ENCODE measurements around the gene THOC6. TPM values are rescaled to one million over a fixed set of nuclear protein-coding genes. Genes with fewer than 3 reads are reported as not detected.

Gene THOC6
- total and polyA plus RNA-seq, 2 experiments from 2014 or later = 71.4 to 90.6 TPM

DNA sequence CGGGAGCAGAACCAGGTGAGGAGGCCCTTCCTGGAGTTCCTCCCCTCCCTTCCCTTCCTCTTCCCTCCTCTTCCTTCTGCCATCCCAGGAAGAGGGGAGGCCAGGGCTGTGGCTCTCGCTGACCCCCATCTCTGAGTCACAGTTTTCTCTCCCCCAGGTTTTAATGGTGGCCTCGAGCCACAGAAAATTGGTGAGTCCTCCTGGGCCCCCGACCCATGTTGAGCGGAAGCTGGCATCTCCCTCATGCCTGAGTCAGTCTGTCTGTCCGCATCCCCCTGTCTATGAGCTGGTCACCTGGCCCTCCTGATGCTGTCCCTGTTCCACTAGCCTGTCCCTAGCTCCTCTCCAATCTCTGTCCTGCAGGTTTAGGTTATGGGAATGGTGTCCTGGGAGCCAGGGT, 23.9 kb upstream of the THOC6 start:
- no peaks in the 10 kb centered on the region for H3K27me3 ChIP-seq (ENCODE audit: insufficient read depth)
- no peak overlapping the region for H3K4me2 ChIP-seq
- H3K4me1 ChIP-seq (ENCODE audit: insufficient read depth) = peaks cover 5% of the 10 kb centered on the region; the same call in 1 of the 2 replicates
- peaks cover 4% of the 10 kb centered on the region; the same call in 1 of the 3 replicates for H3K36me3 Mint-ChIP-seq (ENCODE audit: low read depth)
- ATAC-seq (no peak), DNase-seq (ENCODE audit: low spot score) (no peak)
- no peak overlapping the region for H3K27ac ChIP-seq (ENCODE audit: low read depth)
- H3K27me3 Mint-ChIP-seq (ENCODE audit: insufficient read depth, low read depth, poor library complexity) = peaks cover 3% of the 10 kb centered on the region
- TF ChIP-seq, protein P1, sequence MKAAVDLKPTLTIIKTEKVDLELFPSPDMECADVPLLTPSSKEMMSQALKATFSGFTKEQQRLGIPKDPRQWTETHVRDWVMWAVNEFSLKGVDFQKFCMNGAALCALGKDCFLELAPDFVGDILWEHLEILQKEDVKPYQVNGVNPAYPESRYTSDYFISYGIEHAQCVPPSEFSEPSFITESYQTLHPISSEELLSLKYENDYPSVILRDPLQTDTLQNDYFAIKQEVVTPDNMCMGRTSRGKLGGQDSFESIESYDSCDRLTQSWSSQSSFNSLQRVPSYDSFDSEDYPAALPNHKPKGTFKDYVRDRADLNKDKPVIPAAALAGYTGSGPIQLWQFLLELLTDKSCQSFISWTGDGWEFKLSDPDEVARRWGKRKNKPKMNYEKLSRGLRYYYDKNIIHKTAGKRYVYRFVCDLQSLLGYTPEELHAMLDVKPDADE (IDR thresholded peaks at IDR 0.05) = no peak
- TF ChIP-seq EZH2 (IDR thresholded peaks at IDR 0.05; ENCODE audit: low read depth, unreplicated experiment) (no peak), STAT1 (IDR thresholded peaks at IDR 0.05; ENCODE audit: unreplicated experiment) (no peak), JUNB (IDR thresholded peaks at IDR 0.05; ENCODE audit: unreplicated experiment) (no peak)
- H3K9me3 Mint-ChIP-seq = no peaks in the 10 kb centered on the region
- peaks cover 12% of the 10 kb centered on the region; the same call in 2 of the 3 replicates for H3K4me1 Mint-ChIP-seq
- no peak overlapping the region; the same call in 2 of the 3 replicates for H3K4me3 Mint-ChIP-seq
- H3K36me3 ChIP-seq (ENCODE audit: insufficient read depth) = no peaks in the 10 kb centered on the region
- no peaks in the 10 kb centered on the region for H3K79me2 ChIP-seq (replicated peaks; ENCODE audit: insufficient read depth)
- no peaks in the 10 kb centered on the region for H3K9me2 ChIP-seq (ENCODE audit: insufficient read depth)
- H3F3A ChIP-seq (replicated peaks; ENCODE audit: low read depth) = no peaks in the 10 kb centered on the region; the same call in 1 of the 2 replicates
- H4K20me1 ChIP-seq (replicated peaks; ENCODE audit: insufficient read depth) = no peaks in the 10 kb centered on the region
- H3K4me3 ChIP-seq = no peak overlapping the region
- H3K27ac Mint-ChIP-seq = no peak overlapping the region
- no peak overlapping the region for H2AFZ ChIP-seq

DNA sequence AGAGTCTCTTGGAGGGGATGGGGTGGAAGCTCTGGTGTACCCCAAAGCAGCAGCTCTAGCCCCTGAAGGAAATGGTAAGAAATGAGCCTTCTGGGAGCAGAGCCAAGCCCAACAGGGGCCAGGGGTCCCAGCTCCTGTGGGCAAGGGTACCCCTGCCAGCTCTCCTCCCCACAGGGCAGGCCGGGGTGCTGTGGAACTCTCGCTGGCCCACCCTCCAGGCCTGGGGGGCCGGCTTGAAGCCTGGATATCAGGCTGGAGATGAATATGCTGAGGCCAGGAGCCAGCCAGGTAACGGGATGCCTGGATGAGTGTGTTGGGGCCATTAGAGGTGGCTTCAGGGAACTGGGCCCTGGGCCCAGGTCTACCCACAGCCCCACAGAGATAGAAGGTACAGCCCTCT, 23.3 kb upstream of the THOC6 start:
- peaks cover 4% of the 10 kb centered on the region; the same call in 1 of the 3 replicates for H3K36me3 Mint-ChIP-seq (ENCODE audit: low read depth)
- H3F3A ChIP-seq (replicated peaks; ENCODE audit: low read depth) = no peaks in the 10 kb centered on the region; the same call in 1 of the 2 replicates
- ATAC-seq (no peak), DNase-seq (ENCODE audit: low spot score) (no peak)
- H3K4me1 ChIP-seq (ENCODE audit: insufficient read depth) = peaks cover 8% of the 10 kb centered on the region
- no peak overlapping the region for H3K27ac Mint-ChIP-seq
- no peaks in the 10 kb centered on the region for H4K20me1 ChIP-seq (replicated peaks; ENCODE audit: insufficient read depth)
- H3K9me2 ChIP-seq (ENCODE audit: insufficient read depth) = no peaks in the 10 kb centered on the region
- H3K36me3 ChIP-seq (ENCODE audit: insufficient read depth) = no peaks in the 10 kb centered on the region
- H3K27me3 ChIP-seq (ENCODE audit: insufficient read depth) = no peaks in the 10 kb centered on the region
- no peaks in the 10 kb centered on the region for H3K9me3 Mint-ChIP-seq
- no peak overlapping the region for H3K4me2 ChIP-seq
- H3K4me1 Mint-ChIP-seq = peaks cover 12% of the 10 kb centered on the region; the same call in 2 of the 3 replicates
- no peak overlapping the region for H2AFZ ChIP-seq
- no peak overlapping the region for H3K27ac ChIP-seq (ENCODE audit: low read depth)
- no peaks in the 10 kb centered on the region for H3K79me2 ChIP-seq (replicated peaks; ENCODE audit: insufficient read depth)
- H3K4me3 ChIP-seq = no peak overlapping the region
- H3K27me3 Mint-ChIP-seq (ENCODE audit: insufficient read depth, low read depth, poor library complexity) = peaks cover 5% of the 10 kb centered on the region
- no peak overlapping the region for H3K4me3 Mint-ChIP-seq
- TF ChIP-seq EZH2 (IDR thresholded peaks at IDR 0.05; ENCODE audit: low read depth, unreplicated experiment) (no peak), EZH2phosphoT487 (IDR thresholded peaks at IDR 0.05; ENCODE audit: unreplicated experiment) (no peak), ZNF114 (CRISPR knock-in tag; IDR thresholded peaks at IDR 0.05) (no peak), POLR2AphosphoS5 (IDR thresholded peaks at IDR 0.05; ENCODE audit: low read depth) (no peak)
- TF ChIP-seq, protein P2, sequence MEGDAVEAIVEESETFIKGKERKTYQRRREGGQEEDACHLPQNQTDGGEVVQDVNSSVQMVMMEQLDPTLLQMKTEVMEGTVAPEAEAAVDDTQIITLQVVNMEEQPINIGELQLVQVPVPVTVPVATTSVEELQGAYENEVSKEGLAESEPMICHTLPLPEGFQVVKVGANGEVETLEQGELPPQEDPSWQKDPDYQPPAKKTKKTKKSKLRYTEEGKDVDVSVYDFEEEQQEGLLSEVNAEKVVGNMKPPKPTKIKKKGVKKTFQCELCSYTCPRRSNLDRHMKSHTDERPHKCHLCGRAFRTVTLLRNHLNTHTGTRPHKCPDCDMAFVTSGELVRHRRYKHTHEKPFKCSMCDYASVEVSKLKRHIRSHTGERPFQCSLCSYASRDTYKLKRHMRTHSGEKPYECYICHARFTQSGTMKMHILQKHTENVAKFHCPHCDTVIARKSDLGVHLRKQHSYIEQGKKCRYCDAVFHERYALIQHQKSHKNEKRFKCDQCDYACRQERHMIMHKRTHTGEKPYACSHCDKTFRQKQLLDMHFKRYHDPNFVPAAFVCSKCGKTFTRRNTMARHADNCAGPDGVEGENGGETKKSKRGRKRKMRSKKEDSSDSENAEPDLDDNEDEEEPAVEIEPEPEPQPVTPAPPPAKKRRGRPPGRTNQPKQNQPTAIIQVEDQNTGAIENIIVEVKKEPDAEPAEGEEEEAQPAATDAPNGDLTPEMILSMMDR (conservative IDR thresholded peaks at IDR 0.05; ENCODE audit: low read depth in 2 of 2) = no peak
- TF ChIP-seq, protein P3, sequence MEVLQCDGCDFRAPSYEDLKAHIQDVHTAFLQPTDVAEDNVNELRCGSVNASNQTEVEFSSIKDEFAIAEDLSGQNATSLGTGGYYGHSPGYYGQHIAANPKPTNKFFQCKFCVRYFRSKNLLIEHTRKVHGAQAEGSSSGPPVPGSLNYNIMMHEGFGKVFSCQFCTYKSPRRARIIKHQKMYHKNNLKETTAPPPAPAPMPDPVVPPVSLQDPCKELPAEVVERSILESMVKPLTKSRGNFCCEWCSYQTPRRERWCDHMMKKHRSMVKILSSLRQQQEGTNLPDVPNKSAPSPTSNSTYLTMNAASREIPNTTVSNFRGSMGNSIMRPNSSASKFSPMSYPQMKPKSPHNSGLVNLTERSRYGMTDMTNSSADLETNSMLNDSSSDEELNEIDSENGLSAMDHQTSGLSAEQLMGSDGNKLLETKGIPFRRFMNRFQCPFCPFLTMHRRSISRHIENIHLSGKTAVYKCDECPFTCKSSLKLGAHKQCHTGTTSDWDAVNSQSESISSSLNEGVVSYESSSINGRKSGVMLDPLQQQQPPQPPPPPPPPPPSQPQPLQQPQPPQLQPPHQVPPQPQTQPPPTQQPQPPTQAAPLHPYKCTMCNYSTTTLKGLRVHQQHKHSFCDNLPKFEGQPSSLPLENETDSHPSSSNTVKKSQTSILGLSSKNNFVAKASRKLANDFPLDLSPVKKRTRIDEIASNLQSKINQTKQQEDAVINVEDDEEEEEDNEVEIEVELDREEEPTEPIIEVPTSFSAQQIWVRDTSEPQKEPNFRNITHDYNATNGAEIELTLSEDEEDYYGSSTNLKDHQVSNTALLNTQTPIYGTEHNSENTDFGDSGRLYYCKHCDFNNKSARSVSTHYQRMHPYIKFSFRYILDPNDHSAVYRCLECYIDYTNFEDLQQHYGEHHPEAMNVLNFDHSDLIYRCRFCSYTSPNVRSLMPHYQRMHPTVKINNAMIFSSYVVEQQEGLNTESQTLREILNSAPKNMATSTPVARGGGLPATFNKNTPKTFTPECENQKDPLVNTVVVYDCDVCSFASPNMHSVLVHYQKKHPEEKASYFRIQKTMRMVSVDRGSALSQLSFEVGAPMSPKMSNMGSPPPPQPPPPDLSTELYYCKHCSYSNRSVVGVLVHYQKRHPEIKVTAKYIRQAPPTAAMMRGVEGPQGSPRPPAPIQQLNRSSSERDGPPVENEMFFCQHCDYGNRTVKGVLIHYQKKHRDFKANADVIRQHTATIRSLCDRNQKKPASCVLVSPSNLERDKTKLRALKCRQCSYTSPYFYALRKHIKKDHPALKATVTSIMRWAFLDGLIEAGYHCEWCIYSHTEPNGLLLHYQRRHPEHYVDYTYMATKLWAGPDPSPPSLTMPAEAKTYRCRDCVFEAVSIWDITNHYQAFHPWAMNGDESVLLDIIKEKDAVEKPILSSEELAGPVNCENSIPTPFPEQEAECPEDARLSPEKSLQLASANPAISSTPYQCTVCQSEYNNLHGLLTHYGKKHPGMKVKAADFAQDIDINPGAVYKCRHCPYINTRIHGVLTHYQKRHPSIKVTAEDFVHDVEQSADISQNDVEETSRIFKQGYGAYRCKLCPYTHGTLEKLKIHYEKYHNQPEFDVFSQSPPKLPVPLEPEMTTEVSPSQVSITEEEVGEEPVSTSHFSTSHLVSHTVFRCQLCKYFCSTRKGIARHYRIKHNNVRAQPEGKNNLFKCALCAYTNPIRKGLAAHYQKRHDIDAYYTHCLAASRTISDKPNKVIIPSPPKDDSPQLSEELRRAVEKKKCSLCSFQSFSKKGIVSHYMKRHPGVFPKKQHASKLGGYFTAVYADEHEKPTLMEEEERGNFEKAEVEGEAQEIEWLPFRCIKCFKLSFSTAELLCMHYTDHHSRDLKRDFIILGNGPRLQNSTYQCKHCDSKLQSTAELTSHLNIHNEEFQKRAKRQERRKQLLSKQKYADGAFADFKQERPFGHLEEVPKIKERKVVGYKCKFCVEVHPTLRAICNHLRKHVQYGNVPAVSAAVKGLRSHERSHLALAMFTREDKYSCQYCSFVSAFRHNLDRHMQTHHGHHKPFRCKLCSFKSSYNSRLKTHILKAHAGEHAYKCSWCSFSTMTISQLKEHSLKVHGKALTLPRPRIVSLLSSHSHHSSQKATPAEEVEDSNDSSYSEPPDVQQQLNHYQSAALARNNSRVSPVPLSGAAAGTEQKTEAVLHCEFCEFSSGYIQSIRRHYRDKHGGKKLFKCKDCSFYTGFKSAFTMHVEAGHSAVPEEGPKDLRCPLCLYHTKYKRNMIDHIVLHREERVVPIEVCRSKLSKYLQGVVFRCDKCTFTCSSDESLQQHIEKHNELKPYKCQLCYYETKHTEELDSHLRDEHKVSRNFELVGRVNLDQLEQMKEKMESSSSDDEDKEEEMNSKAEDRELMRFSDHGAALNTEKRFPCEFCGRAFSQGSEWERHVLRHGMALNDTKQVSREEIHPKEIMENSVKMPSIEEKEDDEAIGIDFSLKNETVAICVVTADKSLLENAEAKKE (CRISPR knock-in tag; IDR thresholded peaks at IDR 0.05) = no peak

Data from GM23338 (cell line).